Myocyte (in vitro differentiated cells): ENCODE data around the gene CIB4. TPM values are rescaled to one million over a fixed set of nuclear protein-coding genes. Genes with fewer than 3 reads are reported as not detected.
"Not testable (repeated sequence)": the region's sequence is repeated elsewhere in the genome, so short reads cannot be mapped to it uniquely, and the experiment has no call there.

Experiments used
- DNase-seq: peaks from one replicate; pipeline ENCODE4 v3.0.0-alpha.2; 2012; ENCODE audit warnings: low read depth
- total RNA-seq: library from RNA; depleted of rRNA; stranded (reverse); fragments of >200 nt; gene quantifications from 2 replicates; pipeline ENCODE4 v1.2.3, GENCODE V29; 2014

CIB4 gene
- total RNA-seq, 1 donor from 2014 or later = not detected

DNA sequence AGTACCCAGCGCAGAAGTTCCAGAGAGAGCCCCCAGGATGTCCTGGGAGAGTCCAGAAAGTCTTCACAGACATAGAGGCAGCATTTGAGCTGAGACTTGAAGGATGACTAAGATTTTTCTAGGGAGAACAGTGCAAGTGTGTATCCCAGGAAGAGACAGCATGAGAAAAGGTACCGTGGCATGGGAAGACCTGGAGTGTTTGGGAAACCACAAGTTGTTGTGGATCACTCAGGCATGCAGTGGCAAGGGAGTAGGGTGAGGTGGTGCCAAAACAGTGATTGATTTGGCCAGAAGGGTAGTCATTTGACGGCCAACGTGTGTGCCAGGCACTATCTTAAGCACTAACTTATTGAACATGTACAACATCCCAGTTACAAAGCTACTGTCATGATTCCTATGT is 26.9 kb upstream of the CIB4 start:
- peak; percentile 32 for DNase-seq

DNA sequence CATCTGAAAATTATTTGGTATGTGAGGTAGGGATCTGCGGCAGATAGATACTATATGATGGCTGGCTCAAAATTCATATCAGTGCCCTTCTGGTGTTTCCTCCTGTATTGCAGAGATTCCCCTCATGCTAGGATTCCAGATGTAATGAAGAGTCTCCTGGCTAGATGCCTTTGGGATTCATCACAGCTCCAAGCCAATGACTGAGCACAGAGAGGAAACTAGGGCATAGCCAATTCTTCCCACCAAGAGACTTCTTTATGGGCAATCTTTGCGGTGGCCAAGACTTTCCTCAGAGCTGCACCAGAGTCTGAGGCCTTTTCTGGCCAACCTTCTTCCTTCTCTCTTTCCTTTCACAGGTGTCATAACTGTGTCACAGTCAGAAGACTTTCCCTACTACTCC is 25.5 kb upstream of the CIB4 start:
- no peak for DNase-seq

DNA sequence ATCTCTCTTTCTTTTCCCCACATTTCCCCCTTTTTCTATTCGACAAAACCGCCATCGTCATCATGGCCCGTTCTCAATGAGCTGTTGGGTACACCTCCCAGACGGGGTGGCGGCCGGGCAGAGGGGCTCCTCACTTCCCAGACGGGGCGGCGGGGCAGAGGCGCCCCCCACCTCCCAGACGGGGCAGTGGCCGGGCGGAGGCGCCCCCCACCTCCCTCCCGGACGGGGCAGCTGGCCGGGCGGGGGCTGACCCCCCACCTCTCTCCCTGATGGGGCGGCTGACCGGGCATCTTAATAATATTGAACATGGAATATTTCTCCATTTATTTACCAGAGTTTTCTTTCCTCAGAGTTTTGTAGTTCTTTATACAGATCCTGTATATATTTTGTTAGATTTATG is 24.1 kb upstream of the CIB4 start:
- DNase-seq = not testable (repeated sequence)

DNA sequence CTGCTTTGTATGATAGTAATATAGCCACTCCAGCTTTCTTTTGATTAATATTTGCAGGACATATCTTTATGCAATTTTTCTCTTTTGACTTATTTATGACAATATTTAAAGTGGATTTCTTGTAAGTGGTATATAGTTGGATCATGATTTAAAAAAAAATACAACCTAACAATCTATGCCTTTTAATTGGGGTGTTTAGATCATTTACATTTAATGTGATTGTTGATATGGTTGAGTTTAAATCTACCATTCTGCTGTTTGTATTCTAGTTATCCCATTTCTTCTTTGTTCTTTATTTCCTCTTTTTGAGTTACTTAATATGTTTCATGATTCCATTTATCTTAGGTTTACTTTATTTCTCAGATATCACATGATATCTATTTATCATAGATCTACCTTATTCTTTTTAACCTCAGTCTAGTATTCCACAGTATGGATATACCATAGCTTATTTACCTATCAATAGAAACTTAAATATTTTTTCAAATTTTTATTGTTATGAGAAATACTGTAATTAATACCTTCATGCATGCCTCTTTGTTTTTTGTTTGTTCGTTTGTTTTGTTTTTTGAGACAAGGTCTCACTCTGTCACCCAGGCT is 19.3 kb upstream of the CIB4 start:
- DNase-seq = no peak

DNA sequence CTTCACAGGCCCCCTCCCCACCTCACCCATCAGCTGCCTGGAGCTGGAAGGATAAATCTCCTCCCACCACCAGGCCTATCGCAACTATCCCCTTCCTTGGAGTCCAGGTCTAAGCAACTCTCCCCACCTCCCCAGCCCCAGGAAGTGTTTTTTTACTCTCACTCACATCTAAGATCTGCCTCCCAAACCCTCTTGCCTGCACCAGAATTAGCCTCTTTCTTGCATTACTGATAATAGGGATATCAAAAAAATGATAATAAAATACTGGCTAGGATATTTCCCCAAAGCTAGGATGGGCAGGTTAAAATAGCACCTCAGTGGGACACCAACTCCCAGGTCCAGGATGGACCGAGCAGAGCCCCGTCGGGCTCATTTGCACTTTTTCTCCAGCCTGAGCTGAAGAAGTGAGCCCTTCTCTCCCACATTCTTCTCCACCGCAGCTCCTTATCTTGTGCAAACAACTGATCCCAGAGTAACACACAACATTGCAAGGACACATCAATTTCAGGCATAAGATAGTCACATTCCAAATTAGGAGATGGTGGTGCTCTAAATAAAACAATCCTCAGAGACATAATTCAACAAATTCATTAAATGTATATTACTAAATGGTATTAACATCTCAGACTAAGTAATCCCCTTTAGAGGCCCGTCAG is 17.7 kb upstream of the CIB4 start:
- no peak for DNase-seq

DNA sequence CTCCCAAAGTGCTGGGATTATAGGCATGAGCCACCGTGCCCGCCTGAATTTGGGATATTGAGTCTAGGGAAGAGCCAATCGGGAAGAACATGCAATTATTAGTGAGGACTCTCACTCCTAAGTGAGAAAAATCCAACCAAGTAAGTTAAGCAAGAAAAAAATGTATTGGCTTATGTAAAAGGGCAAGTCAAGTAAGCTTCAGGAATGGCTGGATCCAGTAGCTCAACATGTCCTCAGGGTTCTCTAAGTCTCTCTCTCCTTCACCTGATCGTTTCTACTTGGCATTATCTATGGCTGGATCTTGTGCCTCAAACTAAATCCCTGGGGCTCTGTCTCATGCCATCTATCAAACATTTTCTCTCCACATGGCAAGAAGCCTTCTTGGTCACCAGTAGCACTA is 16.1 kb upstream of the CIB4 start:
- no peak for DNase-seq

DNA sequence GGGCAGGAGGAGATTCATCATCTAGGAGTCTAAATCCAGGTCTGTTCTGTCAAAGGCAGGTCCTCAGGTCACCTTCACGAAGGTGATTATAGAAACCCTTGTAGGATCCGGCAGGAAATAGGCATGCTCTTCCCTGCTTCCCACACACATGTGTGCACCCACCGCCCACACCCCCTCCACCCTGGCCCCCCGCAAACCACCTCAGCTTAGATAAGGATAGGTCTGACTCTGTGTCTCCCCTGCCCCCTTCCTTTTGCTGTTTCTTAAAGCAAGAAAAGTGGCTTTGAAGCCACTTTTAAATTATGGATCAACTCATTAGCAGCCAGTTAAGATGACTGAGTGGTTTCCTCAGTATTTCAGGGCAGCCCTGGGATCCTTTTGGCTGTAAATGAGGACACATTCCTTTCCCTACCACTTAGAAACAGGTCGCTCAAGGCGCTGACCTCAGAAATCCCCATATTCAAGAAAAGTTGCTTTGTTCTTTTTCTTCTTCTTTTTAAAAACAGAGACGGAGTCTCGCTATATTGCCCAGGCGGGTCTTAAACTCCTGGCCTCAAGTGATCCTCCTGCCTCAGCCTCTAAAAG is 14.5 kb upstream of the CIB4 start:
- DNase-seq = no peak

DNA sequence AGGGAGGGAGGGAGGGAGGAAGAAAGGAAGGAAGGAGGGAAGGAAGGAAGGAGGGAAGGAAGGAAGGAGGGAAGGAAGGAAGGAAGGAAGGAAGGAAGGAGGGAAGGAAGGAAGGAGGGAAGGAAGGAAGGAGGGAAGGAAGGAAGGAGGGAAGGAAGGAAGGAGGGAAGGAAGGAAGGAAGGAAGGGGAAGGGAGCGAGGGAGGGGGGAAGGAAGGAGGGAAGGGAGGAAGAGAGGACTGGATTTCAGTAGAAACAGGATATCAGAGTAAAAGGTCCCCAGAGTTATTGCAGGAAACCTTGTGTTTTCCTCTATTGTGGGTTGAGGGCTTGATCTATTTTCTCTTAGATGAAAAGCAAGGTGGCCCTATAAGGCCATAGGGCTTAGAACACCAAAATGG is 14.0 kb upstream of the CIB4 start:
- DNase-seq = not testable (repeated sequence)

DNA sequence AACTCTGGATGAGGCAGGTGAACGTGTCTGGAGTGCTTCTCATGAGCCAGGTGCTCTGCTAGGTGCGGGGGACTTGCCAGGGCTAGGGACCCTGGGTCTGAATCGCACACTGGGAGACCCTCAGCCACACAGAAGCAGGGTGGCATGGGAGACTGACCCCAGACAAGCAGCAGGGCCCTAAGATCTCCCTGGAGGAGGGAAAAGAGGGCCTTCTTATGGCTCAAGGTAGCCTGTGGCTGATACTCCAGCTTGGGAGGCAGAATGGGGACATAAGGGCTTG is 12.8 kb upstream of the CIB4 start:
- no peak for DNase-seq

DNA sequence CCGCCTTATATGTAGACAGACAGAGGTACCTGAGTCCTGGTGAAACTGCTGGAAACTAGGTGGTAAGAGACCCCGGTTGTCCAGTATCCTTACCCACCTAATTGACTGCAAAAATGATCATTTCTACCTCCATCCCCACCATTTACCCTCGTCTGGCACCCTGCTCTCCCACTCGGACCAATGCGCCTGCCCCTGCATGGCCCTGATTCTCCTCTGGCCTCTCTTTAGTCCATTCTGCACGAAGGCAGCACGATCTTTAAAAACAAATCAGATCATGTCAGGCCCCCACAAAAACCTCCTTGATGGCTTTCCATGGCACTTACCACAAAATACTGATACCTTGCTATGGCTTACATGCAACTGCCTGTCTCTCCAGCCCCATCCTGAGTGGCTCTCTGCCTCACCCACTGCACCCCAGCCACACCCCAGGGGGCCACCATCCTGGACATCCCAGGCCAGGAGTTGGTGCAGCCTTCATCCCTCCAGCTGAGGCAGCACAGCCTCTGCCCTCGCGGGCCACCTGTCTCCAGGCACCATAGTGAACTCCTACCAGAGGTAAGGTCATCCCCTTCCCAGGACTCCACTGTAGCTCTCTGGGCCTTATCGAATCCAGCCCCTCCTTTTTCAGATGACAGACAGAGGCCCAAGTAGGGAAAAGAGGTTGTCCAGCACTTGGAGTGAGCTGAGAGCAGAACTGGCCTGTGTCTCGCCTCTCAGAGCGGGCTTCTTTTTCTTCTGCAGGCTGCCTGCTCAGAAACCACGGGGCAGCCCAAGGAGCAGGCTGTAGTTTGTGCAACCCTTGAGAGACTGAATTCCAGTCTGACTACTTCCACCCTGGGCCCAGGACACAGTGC is 12.3 kb upstream of the CIB4 start:
- no peak for DNase-seq

DNA sequence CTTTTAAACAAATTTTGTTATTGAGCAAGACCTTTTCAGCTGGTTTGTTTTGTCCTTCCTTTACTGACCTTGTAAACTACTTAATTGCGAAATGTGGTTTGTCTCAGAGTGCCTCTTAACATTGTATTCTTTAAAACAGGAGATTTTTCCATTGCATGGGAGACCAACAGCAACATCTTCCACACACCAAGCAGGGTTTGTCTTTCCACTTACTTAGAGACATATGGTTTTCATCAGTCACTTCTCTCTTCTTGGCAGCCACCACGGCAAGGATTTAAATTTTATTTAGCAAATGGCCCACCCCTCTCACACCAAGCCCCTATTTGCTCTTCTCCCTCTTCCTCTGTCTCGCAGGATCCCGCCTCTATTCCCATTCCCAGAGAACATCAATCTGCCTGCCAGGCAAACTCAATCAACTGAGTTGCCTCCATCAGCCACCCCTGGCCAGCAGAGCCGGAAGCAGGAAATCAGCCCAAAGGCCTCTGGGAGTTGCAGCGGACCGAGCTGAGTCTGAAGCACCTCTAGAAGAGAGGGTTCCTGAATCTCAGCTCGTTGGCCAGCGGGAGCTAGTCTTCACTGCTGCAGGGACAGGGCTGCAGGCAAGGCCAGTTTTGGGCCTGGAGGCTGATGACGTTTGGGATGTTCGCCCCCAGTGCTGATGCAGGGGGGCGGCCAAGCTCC is 11.3 kb upstream of the CIB4 start:
- no peak for DNase-seq

DNA sequence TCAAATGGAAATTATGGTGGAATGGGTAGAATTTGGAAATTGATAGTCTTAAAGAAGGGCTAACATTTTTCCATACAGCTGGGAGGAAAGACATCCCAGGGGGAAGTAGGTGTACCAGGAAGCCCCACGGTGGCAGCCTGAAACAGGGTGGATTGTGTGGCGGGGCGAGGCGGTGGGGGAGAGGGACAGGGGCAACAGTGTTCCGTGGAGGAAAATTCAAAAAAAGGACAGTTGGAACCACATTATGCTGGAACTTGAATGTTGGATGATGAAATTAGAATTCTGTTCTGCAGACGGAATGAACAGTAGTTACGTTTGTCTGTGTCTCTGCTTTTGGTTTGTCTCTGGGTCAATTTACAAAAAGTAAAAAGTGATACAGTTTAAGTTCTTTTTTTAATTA is 10.6 kb upstream of the CIB4 start:
- no peak for DNase-seq

DNA sequence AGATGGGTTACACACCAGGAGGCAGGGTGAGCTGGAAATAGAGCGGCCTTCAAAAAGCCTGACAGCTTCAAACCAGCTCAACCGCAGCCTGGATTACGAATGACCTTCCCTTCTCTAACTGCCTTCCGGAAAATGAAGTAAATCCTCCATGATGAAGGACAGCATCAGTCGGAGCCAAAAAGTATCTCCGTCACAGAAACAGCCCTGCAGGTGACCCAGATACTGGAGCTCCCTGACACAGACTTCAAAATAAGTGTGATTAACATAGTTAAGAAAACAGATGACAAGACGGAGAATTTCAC is 10.3 kb upstream of the CIB4 start:
- no peak for DNase-seq

DNA sequence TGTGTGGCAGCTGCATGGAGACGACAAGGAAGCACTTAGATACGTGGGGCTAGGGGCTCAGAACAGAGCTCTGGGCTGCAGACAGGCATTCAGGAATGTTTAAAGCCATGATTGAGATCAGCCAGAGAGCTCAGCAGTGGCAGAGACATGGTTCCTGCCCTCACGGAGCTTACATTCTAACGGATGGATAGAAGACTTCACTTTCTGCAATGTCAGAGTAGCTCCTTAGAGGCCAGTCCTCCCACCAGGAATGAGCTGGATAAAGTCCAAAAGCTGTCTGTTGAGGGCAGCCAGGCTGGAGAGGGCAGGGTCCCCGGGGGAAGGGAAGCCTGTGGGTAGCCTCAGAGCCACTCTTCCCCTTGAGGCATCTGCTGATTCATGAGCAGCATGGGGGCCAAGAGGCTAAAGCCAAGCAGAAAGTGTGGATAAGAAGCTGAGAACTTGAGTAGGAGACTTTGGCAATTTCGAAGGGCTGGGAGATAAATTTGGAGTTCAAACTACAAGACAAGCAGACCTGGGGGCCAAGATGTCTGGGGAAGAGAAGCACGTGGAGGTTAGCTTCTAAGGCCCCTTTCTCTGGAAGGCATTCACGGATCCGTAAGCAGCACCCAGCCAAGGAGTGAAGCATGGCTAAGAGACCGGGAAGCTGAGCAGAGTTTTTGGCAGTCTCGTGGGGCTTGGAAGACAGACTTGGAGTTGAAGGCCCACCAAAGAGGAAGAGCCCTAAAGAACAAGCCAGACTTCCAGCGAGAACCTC is 9.7 kb upstream of the CIB4 start:
- peak; percentile 18 for DNase-seq

DNA sequence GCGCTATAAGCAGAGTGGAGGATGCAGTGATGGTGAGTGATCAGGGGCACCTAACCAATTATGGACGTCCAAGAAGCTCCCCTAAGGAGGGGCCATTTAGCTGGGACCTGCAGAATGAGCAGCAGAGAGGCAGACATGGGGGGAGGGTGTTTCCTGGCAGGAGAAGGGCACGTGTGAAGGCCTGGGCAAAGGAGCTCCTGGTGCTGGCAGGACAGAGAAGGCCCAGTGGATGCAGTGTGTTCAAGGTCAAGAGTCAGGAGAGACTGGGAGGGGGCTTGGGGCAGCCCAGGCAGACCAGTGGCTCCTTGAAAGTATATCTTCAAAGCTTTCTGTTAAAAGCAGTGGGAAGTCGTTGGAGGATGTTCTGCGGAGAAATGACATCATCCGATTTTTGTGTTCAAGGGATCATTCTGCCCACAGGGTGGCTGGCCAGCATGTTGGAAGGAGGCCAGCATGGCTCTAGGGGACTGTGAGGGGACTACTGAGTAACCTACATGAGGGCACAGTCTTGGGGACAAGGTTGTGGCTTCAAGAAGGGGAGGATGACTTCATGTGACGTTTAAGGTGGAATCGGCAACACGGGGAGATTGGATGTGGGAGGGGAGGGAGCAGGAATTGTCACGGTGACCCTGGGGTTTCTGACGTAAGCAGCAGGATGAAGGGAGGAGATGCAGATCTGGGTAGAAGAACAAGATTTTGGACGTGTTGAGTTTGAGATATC is 9.0 kb upstream of the CIB4 start:
- DNase-seq = no peak

DNA sequence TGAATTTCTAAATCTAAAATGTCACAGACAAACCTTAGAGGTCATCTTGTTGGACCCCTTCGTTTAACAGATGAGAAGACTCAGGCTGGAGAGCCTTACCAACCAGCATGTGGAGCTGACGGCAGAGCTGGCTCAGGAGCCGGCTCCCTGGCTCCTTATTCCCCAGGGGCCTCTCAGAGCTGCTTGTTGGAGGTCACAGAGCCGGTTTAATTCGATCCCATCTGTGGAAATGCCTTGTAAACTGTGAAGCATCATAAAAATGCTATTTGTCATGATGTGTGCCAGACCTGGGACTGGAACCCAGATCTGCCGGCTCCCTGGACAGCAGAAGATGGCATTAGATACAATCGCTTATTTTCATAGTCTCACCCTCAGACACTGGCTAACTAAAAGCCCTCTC is 8.2 kb upstream of the CIB4 start:
- DNase-seq = no peak

DNA sequence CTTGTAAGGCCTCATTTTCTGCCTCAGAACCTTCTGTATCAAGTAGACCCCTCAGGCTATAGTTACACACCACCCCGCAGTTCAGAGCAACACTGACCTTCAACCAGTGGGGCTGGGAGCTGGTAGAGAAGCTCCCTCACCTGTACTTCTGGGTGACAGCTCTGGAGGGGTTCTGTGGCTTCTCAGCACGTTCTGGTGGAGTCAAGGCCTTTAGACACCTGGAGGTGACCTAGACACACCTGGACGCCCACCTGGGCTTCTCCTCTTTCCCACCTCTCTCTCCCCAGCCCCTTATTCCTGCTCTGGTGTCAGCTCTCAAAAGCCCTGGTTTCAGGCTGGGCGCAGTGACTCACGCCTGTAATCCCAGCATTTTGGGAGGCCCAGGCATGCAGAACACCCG is 7.3 kb upstream of the CIB4 start:
- DNase-seq = no peak

DNA sequence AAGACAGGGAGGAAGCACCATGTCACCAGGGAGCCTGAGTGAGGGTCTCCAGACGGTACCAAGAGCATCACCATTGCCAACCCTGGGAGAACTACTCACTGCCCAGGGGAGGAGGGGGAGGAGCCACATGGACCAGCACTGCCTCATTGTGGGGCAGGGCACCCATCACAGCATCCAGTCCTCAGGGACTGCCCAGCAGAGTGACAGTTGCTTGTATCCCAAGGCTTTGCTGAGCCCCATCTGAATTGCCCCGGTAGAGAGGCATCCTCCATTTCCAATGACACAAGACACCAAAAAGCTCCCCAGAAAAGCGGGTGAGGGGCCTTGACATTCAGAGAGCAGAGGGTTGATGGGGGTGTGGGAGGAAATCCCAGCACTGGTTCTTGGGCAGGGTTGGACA is 6.8 kb upstream of the CIB4 start:
- no peak for DNase-seq

DNA sequence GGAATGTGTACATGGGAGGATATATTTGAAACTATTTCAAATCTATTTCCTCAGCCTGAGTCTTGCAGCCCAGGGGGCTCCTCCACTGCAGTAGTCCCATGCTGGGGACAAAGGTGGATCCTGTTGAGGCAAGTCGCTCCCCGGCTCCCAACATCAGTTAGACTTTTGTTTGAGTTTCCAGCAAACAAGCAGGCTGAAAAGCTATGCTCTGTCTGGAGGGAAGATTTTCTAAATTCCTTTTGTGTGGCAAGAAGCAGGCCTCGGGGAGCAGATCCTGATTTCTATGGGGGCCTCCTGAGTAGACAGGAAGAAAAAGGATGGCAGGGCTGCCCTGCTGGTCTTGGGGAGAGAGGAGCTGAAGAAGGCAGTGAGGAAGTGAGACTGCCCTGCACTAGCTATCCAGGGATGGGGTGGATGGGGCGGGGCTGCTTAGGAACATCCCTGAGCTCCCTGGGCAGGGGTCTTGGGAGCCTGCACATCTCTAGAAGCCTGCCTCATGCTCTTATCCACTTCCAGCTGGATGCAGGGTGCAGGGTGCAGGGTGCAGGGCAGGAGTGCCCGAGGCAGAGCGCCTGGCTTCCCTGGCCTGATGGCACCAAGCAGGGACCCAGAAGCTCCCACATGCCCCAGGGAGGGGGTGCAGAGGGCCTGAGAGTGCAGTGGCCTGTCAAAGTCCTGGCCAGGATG is 6.0 kb upstream of the CIB4 start:
- DNase-seq = no peak

DNA sequence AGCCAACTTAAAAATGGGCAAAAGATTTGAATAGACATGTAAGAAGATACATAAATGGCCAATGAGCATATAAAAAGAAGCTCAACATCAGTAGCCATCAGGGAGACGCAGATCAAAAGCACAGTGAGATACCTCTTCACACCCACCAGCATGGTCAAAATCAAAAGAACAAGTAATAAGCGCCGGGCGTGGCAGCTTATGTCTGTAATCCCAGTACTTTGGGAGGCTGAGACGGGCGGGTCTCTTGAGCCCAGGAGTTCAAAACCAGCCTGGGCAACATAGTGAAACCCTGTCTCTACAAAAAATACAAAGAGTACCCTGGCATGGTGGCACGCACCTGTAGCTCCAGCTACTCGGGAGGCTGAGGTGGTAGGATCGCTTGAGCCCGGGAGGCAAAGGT is 4.6 kb upstream of the CIB4 start:
- no peak for DNase-seq
